BE2C (cell line): ENCODE results near the gene TEKTIP1.

Experiments
- DNase-seq: peaks from one replicate; pipeline ENCODE4 v3.0.0-alpha.2; 2020
- H3K27me3 ChIP-seq: fragments of 250-450 bp; sonication (Bioruptor Pico); 2 replicates; pipeline ENCODE4 v1.5.1; 2020; ENCODE audit warnings: mild to moderate bottlenecking
- H3K36me3 ChIP-seq: fragments of 250-450 bp; sonication (Bioruptor Pico); 2 replicates; pipeline ENCODE4 v1.5.1; 2020; ENCODE audit warnings: mild to moderate bottlenecking
- H3K4me1 ChIP-seq: fragments of 250-450 bp; sonication (Bioruptor Pico); 2 replicates; pipeline ENCODE4 v1.5.1; 2020
- H3K4me3 ChIP-seq: 2 replicates; pipeline ENCODE4 v1.5.1; 2011; ENCODE audit warnings: low read depth, low read length
- H3K9me3 ChIP-seq: fragments of 250-450 bp; sonication (Bioruptor Pico); 2 replicates; pipeline ENCODE4 v1.5.1; 2020
- TF ChIP-seq, protein P1 (sequence below): IDR thresholded peaks from 2 replicates; pipeline ENCODE4 v1.5.1; 2012; ENCODE audit warnings: mild to moderate bottlenecking, low read depth, low read length

The TEKTIP1 gene

DNA sequence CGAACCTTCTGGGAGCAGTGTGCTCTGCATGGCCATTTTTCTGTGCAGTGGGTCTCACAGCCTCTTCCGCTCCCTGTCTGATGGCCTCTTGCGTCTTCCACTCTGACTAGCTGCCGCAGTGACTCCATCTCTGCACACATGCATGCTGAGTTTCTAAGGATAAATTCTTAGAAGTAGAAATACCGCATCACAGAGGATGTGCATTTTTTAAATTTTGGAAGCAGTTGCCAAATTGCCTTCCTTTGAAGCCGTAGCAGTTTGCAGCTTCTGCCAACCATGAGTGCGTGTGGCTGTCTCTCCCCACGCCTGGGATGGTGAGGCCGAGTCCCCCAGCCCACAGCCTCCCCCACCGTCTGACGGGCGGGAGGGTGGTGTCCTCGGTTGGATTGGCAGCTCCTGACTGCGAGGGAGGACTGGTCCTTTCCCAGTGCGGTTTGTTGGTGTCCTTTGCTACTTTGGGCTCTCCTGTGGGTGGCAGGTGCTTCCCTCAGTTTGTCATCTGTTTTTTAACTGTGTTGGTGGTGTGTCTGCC lies 23.0 kb upstream of the TEKTIP1 start:
- H3K27me3 ChIP-seq = no peaks in the 10 kb centered on the region
- H3K4me3 ChIP-seq = no peak overlapping the region
- peaks cover 13% of the 10 kb centered on the region for H3K4me1 ChIP-seq
- no peaks in the 10 kb centered on the region for H3K9me3 ChIP-seq
- TF ChIP-seq, protein P1, sequence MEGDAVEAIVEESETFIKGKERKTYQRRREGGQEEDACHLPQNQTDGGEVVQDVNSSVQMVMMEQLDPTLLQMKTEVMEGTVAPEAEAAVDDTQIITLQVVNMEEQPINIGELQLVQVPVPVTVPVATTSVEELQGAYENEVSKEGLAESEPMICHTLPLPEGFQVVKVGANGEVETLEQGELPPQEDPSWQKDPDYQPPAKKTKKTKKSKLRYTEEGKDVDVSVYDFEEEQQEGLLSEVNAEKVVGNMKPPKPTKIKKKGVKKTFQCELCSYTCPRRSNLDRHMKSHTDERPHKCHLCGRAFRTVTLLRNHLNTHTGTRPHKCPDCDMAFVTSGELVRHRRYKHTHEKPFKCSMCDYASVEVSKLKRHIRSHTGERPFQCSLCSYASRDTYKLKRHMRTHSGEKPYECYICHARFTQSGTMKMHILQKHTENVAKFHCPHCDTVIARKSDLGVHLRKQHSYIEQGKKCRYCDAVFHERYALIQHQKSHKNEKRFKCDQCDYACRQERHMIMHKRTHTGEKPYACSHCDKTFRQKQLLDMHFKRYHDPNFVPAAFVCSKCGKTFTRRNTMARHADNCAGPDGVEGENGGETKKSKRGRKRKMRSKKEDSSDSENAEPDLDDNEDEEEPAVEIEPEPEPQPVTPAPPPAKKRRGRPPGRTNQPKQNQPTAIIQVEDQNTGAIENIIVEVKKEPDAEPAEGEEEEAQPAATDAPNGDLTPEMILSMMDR = no peak
- H3K36me3 ChIP-seq = peaks cover 10% of the 10 kb centered on the region
- no peak for DNase-seq

DNA sequence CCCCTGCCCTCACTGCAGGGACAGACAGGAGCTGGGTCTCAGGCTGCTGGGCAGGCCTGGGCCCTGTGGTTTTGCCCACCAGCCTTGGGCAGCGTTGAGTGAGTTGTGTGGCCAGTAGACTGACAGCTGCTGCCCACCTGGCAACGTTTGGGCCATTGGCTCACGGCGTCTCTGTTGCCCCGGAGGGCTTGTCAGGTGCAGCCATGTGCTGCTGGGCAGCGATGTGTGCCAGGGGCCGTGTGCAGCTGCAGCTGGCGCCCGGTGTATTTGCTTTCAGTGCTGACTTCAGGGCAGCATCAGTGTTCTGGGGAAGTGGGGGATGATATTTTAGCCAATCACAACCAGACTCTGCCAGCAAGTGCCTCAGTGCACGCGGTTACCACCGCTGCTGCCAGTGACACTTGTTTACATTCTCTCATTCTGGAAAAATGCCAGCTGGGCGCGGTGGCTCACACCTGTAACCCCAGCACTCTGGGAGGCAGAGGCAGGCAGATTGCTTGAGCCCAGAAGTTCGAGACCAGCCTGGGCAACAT lies 22.2 kb upstream of the TEKTIP1 start:
- DNase-seq = no peak
- H3K36me3 ChIP-seq = peaks cover 9% of the 10 kb centered on the region
- no peaks in the 10 kb centered on the region for H3K9me3 ChIP-seq
- no peaks in the 10 kb centered on the region for H3K27me3 ChIP-seq
- no peak overlapping the region for H3K4me3 ChIP-seq
- TF ChIP-seq, protein P1 = no peak
- H3K4me1 ChIP-seq = peaks cover 15% of the 10 kb centered on the region

DNA sequence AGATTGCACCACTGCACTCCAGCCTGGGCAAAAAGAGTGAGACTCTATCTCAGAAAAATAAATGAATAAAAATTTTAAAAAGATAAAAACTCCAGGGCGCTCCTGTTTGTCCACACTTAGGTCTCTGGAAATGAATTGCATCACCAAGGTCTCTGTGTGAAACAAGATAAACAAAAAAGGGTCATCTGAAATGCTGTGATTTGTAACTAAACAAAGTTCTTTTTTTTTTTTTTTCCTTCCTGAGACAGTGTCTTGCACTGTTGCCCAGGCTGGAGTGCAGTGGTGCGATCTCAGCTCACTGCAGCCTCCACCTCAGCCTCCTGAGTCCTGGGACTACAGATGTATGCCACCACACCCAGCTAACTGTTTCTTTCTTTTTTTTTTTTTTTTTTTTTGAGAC lies 21.3 kb upstream of the TEKTIP1 start:
- Histone ChIP-seq H3K4me1 (peaks cover 15% of the 10 kb centered on the region), H3K36me3 (peaks cover 9% of the 10 kb centered on the region), H3K4me3 (no peak overlapping the region), H3K9me3 (no peaks in the 10 kb centered on the region), H3K27me3 (no peaks in the 10 kb centered on the region)
- no peak for DNase-seq
- TF ChIP-seq, protein P1 = no peak

DNA sequence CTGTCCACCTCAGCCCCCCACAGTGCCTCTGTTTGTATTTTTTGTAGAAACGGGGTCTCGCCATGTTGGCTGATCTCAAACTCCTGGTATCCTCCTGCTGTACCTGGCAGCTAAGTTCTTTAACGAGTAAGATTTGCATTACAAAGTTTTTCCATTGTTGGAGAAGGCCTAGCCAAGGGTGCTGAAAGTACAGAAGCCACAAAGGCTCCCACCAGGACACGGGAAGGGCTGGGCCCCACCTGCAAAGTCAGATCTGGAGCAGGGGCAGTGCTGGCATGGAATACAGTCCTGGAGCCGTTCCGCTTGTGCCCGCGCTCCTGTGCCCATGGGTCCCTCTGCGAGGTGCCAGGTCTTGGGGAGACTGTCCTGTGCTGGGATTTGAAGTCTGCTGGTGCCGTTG lies 20.7 kb upstream of the TEKTIP1 start:
- DNase-seq = no peak
- H3K4me1 ChIP-seq = peaks cover 15% of the 10 kb centered on the region
- H3K9me3 ChIP-seq = no peaks in the 10 kb centered on the region
- no peaks in the 10 kb centered on the region for H3K27me3 ChIP-seq
- H3K36me3 ChIP-seq = peaks cover 11% of the 10 kb centered on the region
- no peak overlapping the region for H3K4me3 ChIP-seq
- TF ChIP-seq, protein P1 = no peak

DNA sequence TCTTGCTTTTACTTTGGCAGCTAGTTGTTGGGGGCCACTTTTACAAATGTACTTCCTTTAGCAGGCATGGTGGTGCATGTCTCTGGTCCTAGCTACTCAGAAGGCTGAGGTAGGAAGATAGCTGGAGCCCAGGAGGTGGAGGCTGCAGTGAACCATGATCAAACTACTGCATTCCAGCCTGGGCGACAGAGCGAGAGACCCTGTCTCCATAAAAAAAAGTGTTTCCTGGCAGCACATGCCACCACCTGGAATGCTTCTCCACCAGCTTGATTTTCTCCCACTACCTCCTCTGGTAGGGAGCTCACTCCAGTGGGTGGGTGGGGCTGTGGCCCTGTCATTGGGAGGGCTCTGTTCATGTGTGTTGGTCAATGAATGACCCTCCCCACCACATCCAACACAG lies 20.3 kb upstream of the TEKTIP1 start:
- TF ChIP-seq, protein P1 = no peak
- Histone ChIP-seq H3K36me3 (peaks cover 15% of the 10 kb centered on the region), H3K27me3 (no peaks in the 10 kb centered on the region), H3K4me3 (no peak overlapping the region), H3K4me1 (peaks cover 15% of the 10 kb centered on the region), H3K9me3 (no peaks in the 10 kb centered on the region)
- no peak for DNase-seq

DNA sequence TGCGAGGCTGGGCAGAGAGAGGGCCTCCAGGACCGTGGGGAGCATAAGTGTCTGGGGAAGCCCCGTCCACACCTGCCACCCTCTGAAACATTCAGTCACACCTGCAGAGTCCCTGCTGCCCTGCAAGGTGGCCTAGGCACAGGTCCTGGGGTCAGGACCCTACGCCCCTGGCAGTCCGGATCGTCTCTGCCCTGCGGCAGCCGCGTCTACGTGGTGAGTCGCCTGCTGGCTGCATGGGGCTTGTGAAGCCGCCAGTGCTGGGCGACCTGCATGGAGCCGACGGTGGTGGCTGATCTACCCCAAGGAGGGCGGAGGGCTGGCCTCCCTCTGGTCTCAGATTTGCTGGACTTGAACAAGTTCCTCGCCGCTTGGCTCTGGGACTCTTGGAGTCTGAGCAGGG lies 19.8 kb upstream of the TEKTIP1 start:
- no peaks in the 10 kb centered on the region for H3K27me3 ChIP-seq
- H3K4me3 ChIP-seq = no peak overlapping the region
- DNase-seq = no peak
- H3K4me1 ChIP-seq = peaks cover 15% of the 10 kb centered on the region
- TF ChIP-seq, protein P1 = no peak
- peaks cover 15% of the 10 kb centered on the region for H3K36me3 ChIP-seq
- H3K9me3 ChIP-seq = no peaks in the 10 kb centered on the region
